ENCODE results near the gene UBQLN4. TPM values are rescaled to one million over a fixed set of nuclear protein-coding genes. Genes with fewer than 3 reads are reported as not detected.
A peak's percentile ranks its signal among the peaks of the same experiment; 100 is the strongest.

The UBQLN4 gene
- total and polyA plus RNA-seq, 7 donors, result 36.8 to 73.9 (median 55.5) TPM

GRCh38 chr1:156081917-156082308, 28.3 kb upstream of the UBQLN4 start:
- peak overlapping the region; percentile 89 for H3K4me3 ChIP-seq
- no peaks in the 10 kb centered on the region for H3K27me3 ChIP-seq (ENCODE audit: insufficient read depth in 3 of 3, low read length in 2 of 3)
- H3K27ac ChIP-seq, result no peak overlapping the region
- peak in 1 of 4 donors; percentile 14 for ATAC-seq
- H3K9me3 ChIP-seq, result no peaks in the 10 kb centered on the region
- intact Hi-C loops (cut with DNase I), result no loop called here
- no peaks in the 10 kb centered on the region for H3K36me3 ChIP-seq (ENCODE audit: insufficient read depth in 1 of 2, low read depth in 1 of 2)
- WGBS, 3 donors, result 0 to 6% (median 1%) methylated on average over 2 to 10 of the region's 10 CpGs
- DNase-seq, result no peak
- no peak for TF ChIP-seq CTCF (IDR thresholded peaks at IDR 0.05)
- H3K4me1 ChIP-seq, result peaks cover 3% of the 10 kb centered on the region

GRCh38 chr1:156081180-156081916, 27.8 kb upstream of the UBQLN4 start:
- Histone ChIP-seq H3K27me3 (ENCODE audit: insufficient read depth in 3 of 3, low read length in 2 of 3) (no peaks in the 10 kb centered on the region), H3K4me3 (peak overlapping the region; percentile 89), H3K36me3 (ENCODE audit: insufficient read depth in 1 of 2, low read depth in 1 of 2) (no peaks in the 10 kb centered on the region), H3K9me3 (no peaks in the 10 kb centered on the region), H3K27ac (no peak overlapping the region), H3K4me1 (peaks cover 3% of the 10 kb centered on the region)
- 7 to 12% (median 10%) methylated on average over 32 to 59 of the region's 61 CpGs for whole genome bisulfite sequencing, 3 donors
- DNase-seq, result no peak
- TF ChIP-seq CTCF (IDR thresholded peaks at IDR 0.05), result no peak
- ATAC-seq, result no peak
- intact Hi-C loops (cut with DNase I), result no loop called here

- 57 to 79% (median 66%) methylated on average over 4 of the region's 4 CpGs for WGBS, 3 donors
- Histone ChIP-seq H3K4me1 (peaks cover 3% of the 10 kb centered on the region), H3K4me3 (no peak overlapping the region), H3K36me3 (ENCODE audit: insufficient read depth in 1 of 2, low read depth in 1 of 2) (no peaks in the 10 kb centered on the region), H3K27ac (no peak overlapping the region), H3K9me3 (no peaks in the 10 kb centered on the region), H3K27me3 (ENCODE audit: insufficient read depth in 3 of 3, low read length in 2 of 3) (no peaks in the 10 kb centered on the region)
- no peak for ATAC-seq
- TF ChIP-seq CTCF (IDR thresholded peaks at IDR 0.05), result no peak
- DNase-seq, result no peak
- intact Hi-C loops (cut with DNase I), result no loop called here
These were observed 27.2 kb upstream of the UBQLN4 start for GRCh38 chr1:156080863-156081179.

GRCh38 chr1:156080241-156080862, 26.8 kb upstream of the UBQLN4 start:
- H3K36me3 ChIP-seq (ENCODE audit: insufficient read depth in 1 of 2, low read depth in 1 of 2), result no peaks in the 10 kb centered on the region
- WGBS, 3 donors, result 63 to 74% (median 70%) methylated on average over 8 of the region's 8 CpGs
- ATAC-seq, result no peak
- no peak for DNase-seq
- no peak overlapping the region for H3K4me3 ChIP-seq
- intact Hi-C loops (cut with DNase I), result no loop called here
- no peaks in the 10 kb centered on the region for H3K27me3 ChIP-seq (ENCODE audit: insufficient read depth in 3 of 3, low read length in 2 of 3)
- TF ChIP-seq CTCF (IDR thresholded peaks at IDR 0.05), result no peak
- no peaks in the 10 kb centered on the region for H3K9me3 ChIP-seq
- H3K27ac ChIP-seq, result no peak overlapping the region
- H3K4me1 ChIP-seq, result peaks cover 3% of the 10 kb centered on the region
